HG03159 (cell line): Measurements from ENCODE around the gene CXCL3.

Source experiments
- ATAC-seq: cut with Tn5 transposase; IDR thresholded peaks from one replicate; pipeline ENCODE4 v1.9.1; 2021; ENCODE audit warnings: mild to moderate bottlenecking, moderate library complexity; ENCODE audit not compliant: unreplicated experiment

Gene CXCL3

GRCh38 chr4:74056114-74056857 is 17.8 kb upstream of the CXCL3 start:
- ATAC-seq: no peak

GRCh38 chr4:74055498-74055897 is 17.0 kb upstream of the CXCL3 start:
- ATAC-seq: no peak

GRCh38 chr4:74055096-74055495 is 16.6 kb upstream of the CXCL3 start:
- no peak for ATAC-seq

- ATAC-seq: no peak
Measured at GRCh38 chr4:74054483-74055047, 16.1 kb upstream of the CXCL3 start.

GRCh38 chr4:74047152-74047551 is 8.7 kb upstream of the CXCL3 start:
- no peak for ATAC-seq

- no peak for ATAC-seq
Measured at GRCh38 chr4:74045772-74046171, 7.3 kb upstream of the CXCL3 start.

GRCh38 chr4:74045247-74045646 is 6.8 kb upstream of the CXCL3 start:
- no peak for ATAC-seq

GRCh38 chr4:74044677-74045076 is 6.2 kb upstream of the CXCL3 start:
- no peak for ATAC-seq

GRCh38 chr4:74042681-74043080 is 4.2 kb upstream of the CXCL3 start:
- ATAC-seq: no peak

GRCh38 chr4:74041418-74041817 is 2.9 kb upstream of the CXCL3 start:
- no peak for ATAC-seq

GRCh38 chr4:74039315-74039763 is 850 bp upstream of the CXCL3 start:
- peak; percentile 3 for ATAC-seq

- ATAC-seq: no peak
Measured at GRCh38 chr4:74038086-74038424, 434 bp downstream of the CXCL3 start.

- ATAC-seq: no peak
Measured at GRCh38 chr4:74037076-74037955, 1.2 kb downstream of the CXCL3 start.

GRCh38 chr4:74033739-74034138 is 4.8 kb downstream of the CXCL3 start:
- ATAC-seq: no peak

- ATAC-seq: no peak
Measured at GRCh38 chr4:74032064-74032463, 6.4 kb downstream of the CXCL3 start.

- ATAC-seq: no peak
Measured at GRCh38 chr4:74031576-74031975, 6.9 kb downstream of the CXCL3 start.

GRCh38 chr4:74030285-74030684 is 8.2 kb downstream of the CXCL3 start:
- ATAC-seq: no peak

GRCh38 chr4:74028504-74028903 is 10.0 kb downstream of the CXCL3 start:
- ATAC-seq: no peak

- no peak for ATAC-seq
Measured at GRCh38 chr4:74023709-74024108, 14.8 kb downstream of the CXCL3 start.

GRCh38 chr4:74021601-74022000 is 16.9 kb downstream of the CXCL3 start:
- ATAC-seq: no peak

- no peak for ATAC-seq
Measured at GRCh38 chr4:74018771-74019170, 19.7 kb downstream of the CXCL3 start.

- no peak for ATAC-seq
Measured at GRCh38 chr4:74018116-74018515, 20.4 kb downstream of the CXCL3 start.
